ENCODE measurements around the gene RDH5. TPM values are rescaled to one million over a fixed set of nuclear protein-coding genes. Genes with fewer than 3 reads are reported as not detected.

Gene RDH5
- total RNA-seq, 1 donor from 2014 or later, result 11.2 TPM

DNA sequence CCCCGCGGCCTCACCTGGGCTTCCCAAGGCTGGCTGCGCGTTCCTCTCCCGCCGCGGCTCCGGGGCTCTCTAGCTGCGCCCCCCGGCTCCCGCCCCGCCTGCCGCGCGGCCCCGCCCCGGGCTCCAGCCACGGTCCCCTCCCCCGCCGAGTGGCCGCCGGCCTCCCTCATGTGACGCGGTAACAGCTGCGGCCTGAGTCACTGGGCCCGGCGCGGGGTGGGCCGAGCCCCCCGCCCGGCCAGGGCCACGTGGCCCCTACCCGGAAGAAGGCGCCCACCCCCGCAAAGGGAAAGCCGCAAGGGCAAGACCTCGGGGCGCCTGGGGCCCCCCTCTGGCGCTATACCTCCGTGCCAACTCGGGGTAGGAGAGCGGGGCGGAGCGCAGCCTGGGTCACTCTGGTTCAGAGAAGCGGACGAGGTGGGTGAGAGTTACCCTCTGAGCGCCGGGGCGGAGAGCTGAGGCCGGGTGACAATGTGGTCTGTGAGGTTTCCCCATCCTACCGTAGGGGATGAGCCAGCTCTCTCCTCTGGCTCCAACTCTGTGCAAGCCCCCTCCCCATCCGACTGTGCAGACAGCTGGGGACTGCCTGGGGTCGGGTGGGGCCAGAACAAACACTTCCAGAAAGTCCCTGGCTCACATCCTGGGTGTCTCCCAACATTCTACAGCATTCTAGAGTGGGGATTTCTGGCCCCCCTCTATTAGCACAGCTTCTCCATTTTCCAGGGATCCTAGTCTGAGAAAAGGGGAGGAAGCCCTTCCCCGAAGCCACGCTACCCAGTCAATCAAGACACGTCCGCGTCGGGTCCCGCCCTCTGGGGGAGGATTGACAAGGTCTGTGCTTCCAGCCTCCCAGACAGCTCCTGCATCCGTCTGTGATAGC lies 9.0 kb downstream of the RDH5 start, which contains the start of gene CD63:
Gene CD63 (minus strand): TSS at position 71 of the 880 bp plus-strand sequence. CDS start 668 bp downstream, outside the sequence.
- peaks cover 9% of the 10 kb centered on the region for H3K36me3 Mint-ChIP-seq
- H3K4me1 Mint-ChIP-seq, result peaks cover 31% of the 10 kb centered on the region
- TF ChIP-seq, protein P1, sequence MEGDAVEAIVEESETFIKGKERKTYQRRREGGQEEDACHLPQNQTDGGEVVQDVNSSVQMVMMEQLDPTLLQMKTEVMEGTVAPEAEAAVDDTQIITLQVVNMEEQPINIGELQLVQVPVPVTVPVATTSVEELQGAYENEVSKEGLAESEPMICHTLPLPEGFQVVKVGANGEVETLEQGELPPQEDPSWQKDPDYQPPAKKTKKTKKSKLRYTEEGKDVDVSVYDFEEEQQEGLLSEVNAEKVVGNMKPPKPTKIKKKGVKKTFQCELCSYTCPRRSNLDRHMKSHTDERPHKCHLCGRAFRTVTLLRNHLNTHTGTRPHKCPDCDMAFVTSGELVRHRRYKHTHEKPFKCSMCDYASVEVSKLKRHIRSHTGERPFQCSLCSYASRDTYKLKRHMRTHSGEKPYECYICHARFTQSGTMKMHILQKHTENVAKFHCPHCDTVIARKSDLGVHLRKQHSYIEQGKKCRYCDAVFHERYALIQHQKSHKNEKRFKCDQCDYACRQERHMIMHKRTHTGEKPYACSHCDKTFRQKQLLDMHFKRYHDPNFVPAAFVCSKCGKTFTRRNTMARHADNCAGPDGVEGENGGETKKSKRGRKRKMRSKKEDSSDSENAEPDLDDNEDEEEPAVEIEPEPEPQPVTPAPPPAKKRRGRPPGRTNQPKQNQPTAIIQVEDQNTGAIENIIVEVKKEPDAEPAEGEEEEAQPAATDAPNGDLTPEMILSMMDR (IDR thresholded peaks at IDR 0.05; ENCODE audit: unreplicated experiment), result no peak
- H3K27me3 Mint-ChIP-seq (ENCODE audit: low read depth), result no peaks in the 10 kb centered on the region
- no peaks in the 10 kb centered on the region for H3K9me3 Mint-ChIP-seq
- peak; percentile 64 to 80 for DNase-seq (ENCODE audit: low spot score in 2 of 2, unreplicated experiment in 2 of 2)
- peak within 1 kb of the TSS; percentile 95 for H3K27ac Mint-ChIP-seq
- H3K4me3 Mint-ChIP-seq, result peak within 1 kb of the TSS; percentile 80

DNA sequence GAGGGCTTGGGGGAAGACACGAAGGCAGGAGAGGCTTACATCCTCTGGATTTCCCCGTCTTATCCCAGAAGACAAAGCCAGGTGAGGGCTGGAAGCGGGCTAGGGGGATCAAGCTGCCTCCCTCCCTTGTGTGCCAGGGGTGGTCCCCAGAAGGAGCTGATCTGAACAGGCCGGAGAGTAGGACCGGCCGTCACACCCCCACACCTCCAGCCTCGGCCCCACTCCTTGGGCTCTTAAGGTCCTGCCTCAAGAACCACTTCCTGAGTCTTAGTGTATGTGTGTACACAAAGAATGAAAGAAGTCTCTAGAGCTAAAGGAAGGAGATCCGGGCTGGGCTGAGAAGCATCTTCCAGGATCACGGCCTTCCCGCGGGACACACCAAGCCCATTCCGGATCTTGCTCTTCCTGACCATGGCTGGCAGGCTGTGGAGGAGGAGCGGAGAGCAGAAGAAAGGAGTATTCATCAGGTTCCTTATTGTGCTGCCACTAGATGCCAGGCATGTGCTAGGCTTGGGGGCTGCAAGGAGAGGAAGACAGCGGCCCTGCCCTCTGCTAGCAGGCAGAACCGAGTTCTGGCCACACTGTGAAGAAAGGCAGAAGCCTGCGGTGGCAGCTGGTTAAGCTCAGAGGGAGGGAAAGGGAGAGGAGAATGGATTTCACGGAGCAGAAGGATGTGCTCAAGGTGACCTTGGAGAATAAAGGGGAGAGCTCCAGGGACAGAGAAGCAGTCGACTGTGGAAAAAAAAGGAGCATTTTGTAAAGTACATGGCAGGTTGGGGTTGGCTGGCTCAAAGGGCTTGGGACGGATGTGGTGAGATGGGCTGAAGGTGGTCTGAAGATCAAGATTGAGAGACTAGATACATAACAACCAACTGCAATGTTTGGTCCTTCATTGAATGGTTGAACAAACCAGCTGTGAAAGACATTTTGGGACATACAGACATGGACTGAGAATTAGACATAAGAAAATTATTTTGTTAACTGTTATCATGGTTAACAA lies 9.9 kb downstream of the RDH5 start:
- Mint-ChIP-seq H3K9me3 (no peaks in the 10 kb centered on the region), H3K4me3 (peak overlapping the region; percentile 80), H3K36me3 (peaks cover 4% of the 10 kb centered on the region), H3K27ac (peak overlapping the region; percentile 95), H3K4me1 (peaks cover 30% of the 10 kb centered on the region), H3K27me3 (ENCODE audit: low read depth) (no peaks in the 10 kb centered on the region)
- no peak for DNase-seq (ENCODE audit: low spot score in 2 of 2, unreplicated experiment in 2 of 2)
- TF ChIP-seq, protein P1 (IDR thresholded peaks at IDR 0.05; ENCODE audit: unreplicated experiment), result no peak

DNA sequence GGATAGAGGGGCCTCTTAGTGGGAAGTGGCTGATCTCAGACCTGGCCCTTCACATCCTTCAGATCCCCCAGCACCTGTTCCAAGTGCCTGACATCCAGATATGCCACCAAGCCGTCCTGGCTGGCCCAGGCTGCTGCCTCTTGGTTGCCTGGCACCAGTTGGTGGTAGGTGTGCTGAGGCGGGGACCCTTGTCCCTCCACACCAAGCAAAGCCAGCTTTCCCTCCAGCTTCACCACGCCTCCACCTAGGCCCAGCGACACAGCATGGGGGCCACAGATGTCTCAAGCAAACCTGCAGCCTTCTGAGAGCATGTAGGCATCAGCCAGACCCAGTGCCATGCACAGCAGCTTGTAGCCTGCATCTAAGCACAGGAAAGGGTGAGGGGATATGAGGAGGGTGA lies 12.1 kb downstream of the RDH5 start:
- H3K36me3 Mint-ChIP-seq, result no peaks in the 10 kb centered on the region
- peaks cover 27% of the 10 kb centered on the region for H3K4me1 Mint-ChIP-seq
- H3K4me3 Mint-ChIP-seq, result no peak overlapping the region

DNA sequence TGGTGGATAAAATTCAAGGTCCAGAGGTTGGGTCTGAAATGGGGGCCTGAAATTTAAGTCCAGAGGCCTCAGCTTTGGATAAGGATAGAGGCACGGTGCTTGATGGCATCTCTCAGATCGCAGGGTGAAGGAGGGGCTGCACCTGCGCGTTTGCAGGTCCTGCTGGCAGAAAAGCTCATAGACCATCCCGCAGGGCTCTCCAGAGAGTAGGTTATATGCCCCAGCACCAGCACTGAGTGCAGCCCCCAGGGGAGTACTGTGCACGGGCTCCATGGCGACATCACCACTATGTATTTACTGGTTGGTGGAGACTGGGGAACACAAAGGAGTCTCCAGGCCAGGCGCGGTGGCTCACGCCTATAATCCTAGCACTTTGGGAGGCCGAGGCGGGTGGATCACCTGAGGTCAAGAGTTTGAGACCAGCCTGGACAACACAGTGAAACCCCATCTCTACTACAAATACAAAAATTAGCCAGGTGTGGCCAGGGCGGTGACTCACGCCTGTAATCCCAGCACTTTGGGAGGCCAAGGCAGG lies 12.9 kb downstream of the RDH5 start:
- TF ChIP-seq, protein P1 (IDR thresholded peaks at IDR 0.05; ENCODE audit: unreplicated experiment), result no peak
- Mint-ChIP-seq H3K27ac (no peak overlapping the region), H3K4me1 (peaks cover 30% of the 10 kb centered on the region), H3K36me3 (no peaks in the 10 kb centered on the region), H3K4me3 (no peak overlapping the region), H3K9me3 (no peaks in the 10 kb centered on the region), H3K27me3 (ENCODE audit: low read depth) (no peaks in the 10 kb centered on the region)
- no peak for DNase-seq (ENCODE audit: low spot score in 2 of 2, unreplicated experiment in 2 of 2)

More for the DNA sequence above, 12.1 kb downstream of the RDH5 start:
- no peaks in the 10 kb centered on the region for H3K9me3 Mint-ChIP-seq
- DNase-seq (ENCODE audit: low spot score in 2 of 2, unreplicated experiment in 2 of 2), result no peak
- TF ChIP-seq, protein P1 (IDR thresholded peaks at IDR 0.05; ENCODE audit: unreplicated experiment), result no peak
- H3K27me3 Mint-ChIP-seq (ENCODE audit: low read depth), result no peaks in the 10 kb centered on the region
- H3K27ac Mint-ChIP-seq, result no peak overlapping the region

DNA sequence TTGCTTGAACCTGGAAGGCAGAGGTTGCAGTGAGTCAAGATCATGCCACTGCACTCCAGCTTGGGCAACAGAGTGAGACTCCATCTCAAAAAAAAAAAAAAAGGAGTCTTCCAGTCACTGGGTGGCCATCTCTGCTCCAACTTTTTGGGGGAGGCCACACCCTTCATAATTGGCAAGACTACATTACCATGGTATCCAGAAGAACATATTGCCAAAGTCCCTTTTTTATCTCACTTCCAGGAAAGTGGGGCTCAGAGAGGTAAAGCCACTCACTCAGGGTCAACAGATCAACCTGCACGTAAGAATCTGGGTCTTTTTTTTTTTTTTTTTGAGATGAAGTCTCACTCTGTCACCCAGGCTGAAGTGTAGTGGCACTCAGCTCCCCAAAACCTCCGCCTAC lies 13.7 kb downstream of the RDH5 start:
- no peak for DNase-seq (ENCODE audit: low spot score in 2 of 2, unreplicated experiment in 2 of 2)
- Mint-ChIP-seq H3K27me3 (ENCODE audit: low read depth) (no peaks in the 10 kb centered on the region), H3K36me3 (no peaks in the 10 kb centered on the region), H3K27ac (no peak overlapping the region), H3K4me1 (peaks cover 34% of the 10 kb centered on the region), H3K4me3 (no peak overlapping the region), H3K9me3 (no peaks in the 10 kb centered on the region)
- TF ChIP-seq, protein P1 (IDR thresholded peaks at IDR 0.05; ENCODE audit: unreplicated experiment), result no peak
